GM08714 (cell line): Measurements from ENCODE around the gene OSTN.
"Not testable (repeated sequence)": the region's sequence is repeated elsewhere in the genome, so short reads cannot be mapped to it uniquely, and the experiment has no call there.

Source experiments
- H3K4me3 ChIP-seq: fragments of 200-500 bp; sonication (Bioruptor generic); 2 replicates; pipeline ENCODE4 v1.5.1; 2014; ENCODE audit warnings: mild to moderate bottlenecking, low read length, inconsistent platforms
- ZNF274 ChIP-seq: IDR thresholded peaks from 2 replicates; pipeline ENCODE4 v1.6.1; 2012; ENCODE audit warnings: mild to moderate bottlenecking, low read depth, low read length

OSTN gene

DNA sequence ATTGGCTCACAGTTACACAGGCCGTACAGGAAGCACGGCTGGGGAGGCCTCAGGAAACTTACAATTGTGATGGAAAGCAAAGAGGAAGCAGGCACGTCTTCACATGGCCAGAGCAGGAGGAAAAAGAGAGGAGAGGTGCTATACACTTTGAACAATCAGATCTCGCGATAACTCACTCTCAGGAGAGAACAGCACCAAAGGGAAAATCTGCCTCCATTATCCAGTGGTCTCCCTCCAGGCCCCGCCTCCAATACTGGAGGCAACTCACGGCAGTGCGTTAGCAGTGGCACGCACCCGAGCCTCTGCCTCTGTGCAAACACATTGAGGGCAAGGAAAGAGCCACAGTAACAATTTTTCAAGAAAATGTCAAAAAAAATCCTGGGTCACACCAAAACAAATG lies 11.0 kb downstream of the OSTN start:
- no peak for TF ChIP-seq ZNF274
- H3K4me3 ChIP-seq, result no peak overlapping the region

DNA sequence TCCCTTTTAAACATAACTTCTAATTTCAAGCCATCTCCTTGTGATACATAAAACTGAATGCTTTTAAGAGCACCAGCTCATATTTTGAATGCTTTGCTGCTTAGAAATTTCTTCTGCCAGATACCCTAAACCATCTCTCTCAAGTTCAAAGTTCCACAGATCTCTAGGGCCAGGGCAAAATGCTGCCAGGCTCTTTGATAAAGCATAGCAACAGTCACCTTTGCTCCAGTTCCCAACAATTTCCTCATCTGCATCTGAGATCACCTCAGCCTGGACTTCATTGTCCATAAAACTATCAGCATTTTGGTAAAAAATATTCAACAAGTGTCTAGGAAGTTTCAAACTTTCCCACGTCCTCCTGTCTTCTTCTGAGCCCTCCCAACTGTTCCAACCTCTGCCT lies 17.5 kb downstream of the OSTN start:
- no peak overlapping the region for H3K4me3 ChIP-seq
- no peak for TF ChIP-seq ZNF274

DNA sequence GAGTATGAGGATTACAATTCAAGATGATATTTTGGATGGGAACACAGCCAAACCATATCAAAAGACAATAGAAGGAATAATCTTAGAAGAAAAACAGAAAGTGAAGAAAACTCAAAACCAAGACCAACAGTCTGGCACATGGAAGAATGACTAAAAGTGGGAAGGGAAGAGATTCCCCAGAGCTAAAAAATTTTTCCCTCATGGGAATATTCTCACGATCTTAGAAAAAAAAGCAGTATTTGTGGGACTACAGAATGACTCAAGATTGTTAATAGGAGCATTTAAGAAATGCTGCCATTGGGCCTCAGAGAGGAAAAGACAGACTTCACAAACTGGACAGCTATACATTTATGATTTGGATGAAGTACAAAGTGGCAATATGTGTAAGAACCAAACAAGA lies 18.3 kb downstream of the OSTN start:
- H3K4me3 ChIP-seq, result no peak overlapping the region
- no peak for TF ChIP-seq ZNF274

DNA sequence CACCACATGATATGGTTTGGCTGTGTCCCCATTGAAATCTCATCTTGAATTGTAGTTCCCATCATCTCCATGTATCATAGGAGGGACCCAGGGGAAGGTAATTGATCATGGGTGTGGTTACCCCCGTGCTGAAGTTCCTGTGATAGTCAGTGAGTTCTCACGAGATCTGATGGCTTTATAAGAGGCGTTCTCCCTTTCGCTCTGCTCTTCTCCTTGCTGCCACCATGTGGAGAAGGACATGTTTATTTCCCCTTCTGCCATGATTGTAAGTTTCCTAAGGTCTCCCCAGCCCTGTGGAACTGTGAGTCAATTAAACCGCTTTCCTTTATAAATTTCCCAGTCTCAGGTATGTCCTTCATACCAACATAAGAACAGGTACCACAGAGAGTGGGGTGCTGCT lies 21.9 kb downstream of the OSTN start:
- TF ChIP-seq ZNF274, result no peak
- H3K4me3 ChIP-seq, result no peak overlapping the region

DNA sequence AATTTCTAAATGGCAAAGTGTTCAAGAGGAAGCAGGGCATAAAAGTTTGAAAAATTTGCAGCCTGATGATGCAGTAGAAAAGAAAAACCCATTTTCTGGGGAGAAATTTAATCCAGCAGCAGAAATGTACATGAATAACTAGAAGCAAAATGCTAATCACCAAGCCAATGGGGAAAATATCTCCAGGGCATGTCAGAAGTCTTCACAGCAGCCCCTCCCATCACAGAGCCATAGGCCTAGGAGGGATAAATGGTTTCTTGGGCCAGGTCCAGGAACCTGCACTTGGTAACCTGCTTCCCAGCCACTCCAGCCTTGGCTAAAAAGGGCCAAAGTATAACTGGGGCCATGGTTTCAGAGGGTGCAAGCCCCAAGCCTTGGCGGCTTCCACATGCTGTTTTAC lies 22.6 kb downstream of the OSTN start:
- TF ChIP-seq ZNF274, result no peak
- H3K4me3 ChIP-seq, result no peak overlapping the region

DNA sequence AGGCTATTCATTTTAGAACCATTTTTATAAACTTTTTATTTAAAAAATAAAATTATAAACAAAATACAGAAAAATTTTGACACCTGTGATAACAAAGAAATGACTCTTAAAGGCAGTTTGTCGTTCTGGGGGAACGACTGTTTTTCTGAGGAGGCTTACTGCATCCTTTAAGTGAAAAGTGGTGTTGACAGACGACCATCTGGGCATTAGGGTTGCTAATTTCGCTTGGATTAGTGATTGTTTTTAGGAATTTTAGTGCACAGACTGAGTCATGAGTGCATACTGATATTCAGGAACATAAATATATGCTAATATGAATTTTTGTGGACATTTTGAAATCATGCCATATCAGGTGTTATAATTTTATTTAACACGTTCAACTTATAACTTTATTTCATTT lies 28.5 kb downstream of the OSTN start:
- TF ChIP-seq ZNF274, result no peak
- no peak overlapping the region for H3K4me3 ChIP-seq

DNA sequence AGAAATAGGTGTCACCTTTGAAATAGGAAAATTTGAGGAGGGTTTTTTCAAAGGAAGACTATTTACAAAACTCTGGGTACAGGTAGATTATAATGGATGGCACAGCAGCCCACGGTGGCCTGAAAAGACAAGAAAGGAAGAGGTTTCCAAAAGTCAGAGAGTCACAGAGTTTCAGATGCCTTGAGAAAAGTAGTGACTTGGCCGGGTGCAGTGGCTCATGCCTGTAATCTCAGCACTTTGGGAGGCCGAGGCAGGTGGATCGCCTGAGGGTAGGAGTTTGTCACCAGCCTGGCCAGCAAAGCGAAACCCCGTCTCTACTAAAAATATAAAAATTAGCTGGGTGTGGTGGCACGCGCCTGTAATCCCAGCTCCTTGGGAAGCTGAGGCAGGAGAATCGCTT lies 35.2 kb downstream of the OSTN start:
- TF ChIP-seq ZNF274, result no peak
- no peak overlapping the region for H3K4me3 ChIP-seq

DNA sequence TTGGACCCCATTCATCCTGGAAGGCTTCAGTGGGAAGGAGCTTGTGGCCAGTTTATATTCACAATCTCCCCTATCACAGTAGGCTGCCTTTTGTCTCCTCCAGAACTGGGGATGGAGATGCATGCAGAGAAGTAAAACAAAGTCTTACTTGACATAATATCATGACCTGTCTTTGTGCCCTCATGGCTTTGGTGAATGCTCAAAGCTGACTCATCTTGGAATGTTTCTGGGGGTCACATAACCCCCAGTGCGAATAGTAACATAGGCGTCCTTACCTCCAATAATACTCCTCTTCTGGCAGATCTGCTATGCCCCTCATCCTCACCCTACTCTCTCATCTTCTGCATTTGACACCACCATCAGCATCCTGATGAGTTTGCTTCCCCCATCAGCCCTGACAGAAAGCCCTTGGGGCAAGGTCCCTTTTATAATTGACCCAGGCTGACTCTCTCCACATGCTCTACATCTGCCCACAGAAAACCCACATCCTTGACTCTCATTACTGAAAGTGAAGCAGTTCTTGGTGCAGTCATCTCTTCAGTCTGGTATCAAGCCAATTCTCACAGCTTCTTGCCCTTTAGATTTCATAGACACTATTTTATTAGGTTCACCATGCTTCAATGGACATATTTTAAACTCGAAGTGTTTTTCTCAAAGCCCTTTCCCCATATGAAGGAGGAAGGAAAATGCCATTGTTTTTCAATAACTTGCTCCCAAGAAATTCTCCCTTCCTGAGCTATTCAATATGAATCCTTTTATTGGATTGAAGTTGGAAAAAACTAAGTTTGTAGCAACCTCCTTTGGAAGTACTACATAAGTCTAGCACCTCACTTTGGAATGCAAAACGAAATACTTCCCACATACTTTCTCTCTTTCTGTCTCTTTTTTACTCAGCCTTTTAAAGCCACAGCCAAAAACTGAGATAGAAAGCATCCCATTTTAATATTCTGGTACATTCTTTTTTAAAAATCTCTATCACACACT lies 36.6 kb downstream of the OSTN start:
- TF ChIP-seq ZNF274, result no peak

DNA sequence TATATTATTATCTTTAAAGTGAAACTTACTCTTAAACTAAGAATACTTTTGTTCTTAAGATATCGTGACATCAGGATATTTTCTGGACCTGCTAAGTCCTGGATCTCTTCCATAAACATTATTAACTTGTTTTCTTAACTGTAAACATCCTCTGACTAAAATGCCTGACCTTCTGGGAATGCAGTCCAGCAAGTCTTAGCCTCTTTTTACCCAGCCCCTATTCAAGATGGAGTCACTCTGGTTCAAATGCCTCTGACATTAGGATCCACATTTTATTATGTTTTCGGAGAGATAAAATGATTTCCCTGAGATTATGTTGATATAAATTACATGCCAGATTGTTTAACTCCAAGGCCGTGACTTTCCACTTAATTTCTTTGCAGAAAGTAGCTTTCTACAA lies 37.6 kb downstream of the OSTN start:
- no peak overlapping the region for H3K4me3 ChIP-seq
- TF ChIP-seq ZNF274, result no peak

More for the DNA sequence above, 36.6 kb downstream of the OSTN start:
- H3K4me3 ChIP-seq, result peak overlapping the region; percentile 23; the same call in 1 of the 2 replicates

DNA sequence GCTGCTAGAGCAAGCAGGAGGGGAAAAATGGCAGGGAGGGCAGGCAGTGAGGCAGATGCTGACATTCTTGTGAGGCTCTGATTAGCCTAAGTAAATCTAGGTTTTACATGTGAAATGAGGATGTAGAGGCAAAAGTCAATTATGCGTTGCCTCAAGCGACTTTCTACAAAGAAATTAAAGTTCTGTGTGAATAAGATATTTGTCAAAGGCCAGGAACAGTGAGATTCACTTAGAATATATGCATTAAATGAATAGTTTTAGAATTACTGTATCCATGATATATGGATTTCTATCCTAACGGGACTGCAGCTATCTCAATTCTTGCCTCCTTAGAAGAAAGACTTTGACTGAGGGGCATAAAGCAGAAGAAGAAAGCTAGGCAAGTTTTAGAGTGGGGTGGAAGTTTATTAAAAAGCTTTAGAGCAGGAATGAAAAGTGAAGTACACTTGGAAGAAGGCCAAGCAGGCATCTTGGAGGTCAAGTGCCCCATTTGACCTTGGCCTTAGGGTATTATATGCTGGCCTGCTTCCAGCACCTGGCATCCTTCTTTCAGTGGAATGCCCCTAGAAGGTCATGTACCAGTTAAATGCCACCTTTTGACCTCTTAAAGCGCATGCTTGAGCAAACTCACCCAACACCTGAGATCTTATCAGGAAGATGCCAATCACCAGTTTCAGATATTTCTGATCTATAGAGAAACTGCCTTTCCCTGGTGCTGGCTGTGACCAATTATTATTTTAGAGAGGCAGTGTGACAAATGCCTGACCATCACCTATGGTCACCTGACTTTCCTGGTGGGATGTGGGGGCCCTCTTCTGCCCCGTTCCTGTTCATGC lies 38.2 kb downstream of the OSTN start:
- no peak for TF ChIP-seq ZNF274
- no peak overlapping the region for H3K4me3 ChIP-seq

DNA sequence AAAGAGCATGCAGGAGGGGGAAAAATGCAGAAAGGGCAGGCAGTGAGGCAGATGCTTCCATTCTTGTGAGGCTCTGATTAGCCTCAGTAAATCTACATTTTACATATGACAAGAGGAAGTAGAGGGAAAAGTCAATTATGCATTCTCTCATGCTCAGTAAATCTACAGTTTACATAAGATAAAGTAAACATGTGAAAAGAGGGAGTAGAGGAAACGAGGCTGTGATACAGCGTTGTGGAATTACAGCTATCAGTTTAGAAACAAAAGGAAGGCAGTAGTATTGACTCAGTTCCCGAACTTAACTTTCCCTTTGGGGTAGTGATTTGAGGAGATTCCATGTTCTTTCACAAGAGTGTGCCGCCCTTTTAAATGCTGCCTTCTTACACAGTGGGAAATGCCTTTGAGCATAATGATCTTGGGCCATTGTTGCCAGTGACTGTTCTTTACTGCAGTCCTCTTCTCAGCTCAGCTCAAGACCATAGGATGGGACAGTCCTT lies 39.3 kb downstream of the OSTN start:
- TF ChIP-seq ZNF274, result no peak
- no peak overlapping the region for H3K4me3 ChIP-seq

DNA sequence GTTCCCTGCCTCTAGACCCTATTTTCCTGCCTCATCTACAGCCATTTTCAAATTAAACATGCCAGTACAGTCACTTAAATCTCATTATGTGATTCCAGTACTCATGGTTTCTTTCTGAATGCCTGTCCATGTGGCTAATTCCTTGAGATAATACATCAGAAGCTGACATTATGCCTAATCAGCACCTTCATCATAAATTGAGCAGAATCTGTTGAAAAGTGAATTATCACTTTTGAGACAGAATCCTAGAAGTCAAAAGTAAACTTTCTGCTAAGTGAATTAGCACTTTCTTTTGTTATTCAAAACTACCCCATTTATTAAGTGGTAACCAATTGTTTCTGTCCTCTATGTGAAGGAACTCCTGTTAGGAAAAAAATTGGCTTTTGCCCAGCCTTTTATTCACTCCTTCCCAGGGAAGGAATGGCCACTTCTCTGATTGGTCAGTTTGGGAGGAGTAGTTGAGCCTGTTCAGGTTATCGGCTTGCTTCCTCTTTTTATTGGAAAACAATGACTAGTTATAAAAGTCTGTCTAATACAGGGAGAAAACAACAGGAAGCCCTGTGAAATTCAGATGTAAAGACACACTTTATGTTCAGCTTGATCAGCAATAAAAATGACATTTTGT lies 40.5 kb downstream of the OSTN start:
- no peak for TF ChIP-seq ZNF274

DNA sequence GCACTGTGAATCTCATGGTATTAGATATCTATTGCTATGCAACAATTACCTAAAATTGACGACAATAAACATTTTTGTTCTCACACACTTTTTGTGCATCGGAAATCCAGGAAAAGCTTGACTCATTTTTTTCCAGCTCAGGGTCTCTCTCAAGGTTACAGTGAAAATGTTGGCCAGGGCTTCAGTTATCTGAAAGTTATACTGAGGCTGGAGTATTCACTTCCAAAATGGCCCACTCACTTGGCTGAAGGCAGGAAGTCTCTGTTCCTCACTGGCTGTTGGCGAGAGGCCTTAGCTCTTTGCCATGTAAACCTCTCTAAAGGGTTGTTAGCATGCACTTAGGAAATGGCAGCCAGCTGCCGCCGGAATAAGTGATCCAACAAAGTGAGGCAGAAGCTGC lies 41.4 kb downstream of the OSTN start:
- H3K4me3 ChIP-seq, result no peak overlapping the region
- no peak for TF ChIP-seq ZNF274

More for the DNA sequence above, 40.5 kb downstream of the OSTN start:
- H3K4me3 ChIP-seq, result no peak overlapping the region

DNA sequence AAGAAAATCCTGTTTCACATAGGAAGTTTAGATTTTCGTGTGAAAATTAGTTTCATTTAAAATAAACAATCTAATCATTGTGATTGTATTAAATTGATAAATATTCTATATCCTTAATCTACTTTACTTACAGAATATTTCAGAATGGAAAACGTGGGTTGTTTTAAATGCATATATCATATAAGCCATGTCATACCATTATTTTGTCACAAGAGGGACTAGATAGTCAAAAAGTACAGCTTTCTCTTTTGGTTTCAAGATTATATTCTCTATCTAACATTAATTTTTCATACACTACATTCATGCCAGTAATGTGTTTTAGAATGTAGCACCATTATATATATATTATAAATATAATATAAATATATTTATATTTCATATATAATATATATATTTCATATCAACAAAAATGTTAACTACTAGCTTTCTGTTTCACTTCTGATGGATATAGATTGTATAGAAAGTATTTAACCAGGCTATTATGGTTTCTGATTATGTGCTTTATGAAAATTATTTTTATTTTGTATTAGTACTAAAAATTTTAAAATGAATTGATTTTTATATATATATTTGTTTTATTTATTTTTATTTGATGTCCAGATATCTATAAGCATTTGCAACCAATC lies 45.3 kb downstream of the OSTN start:
- H3K4me3 ChIP-seq, result no peak overlapping the region
- no peak for TF ChIP-seq ZNF274

DNA sequence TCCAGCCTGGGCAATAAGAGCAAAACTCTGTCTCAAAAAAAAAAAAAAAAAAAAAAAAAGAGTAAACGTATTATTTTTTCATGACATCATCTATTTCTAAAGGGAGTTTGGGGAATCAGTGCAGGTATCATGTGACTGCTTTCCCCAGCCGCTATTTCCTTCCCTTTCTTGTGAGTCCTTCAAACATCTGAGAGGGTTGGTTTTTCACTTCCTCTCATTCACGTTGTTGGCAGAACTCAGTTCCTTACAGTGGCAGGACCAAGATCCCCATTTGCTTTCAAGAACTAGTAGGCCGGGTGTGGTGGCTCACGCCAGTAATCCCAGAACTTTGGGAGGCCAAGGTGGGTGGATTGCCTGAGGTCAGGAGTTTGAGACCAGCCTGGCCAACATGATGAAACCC lies 47.0 kb downstream of the OSTN start:
- not testable (repeated sequence) for H3K4me3 ChIP-seq
